GM19395 (cell line): ENCODE measurements around the gene HCN1.
"Not testable (repeated sequence)": the region's sequence is repeated elsewhere in the genome, so short reads cannot be mapped to it uniquely, and the experiment has no call there.

Experiments
- ATAC-seq: cut with Tn5 transposase; IDR thresholded peaks from one replicate; pipeline ENCODE4 v1.9.1; 2021; ENCODE audit warnings: mild to moderate bottlenecking, moderate library complexity; ENCODE audit not compliant: unreplicated experiment

Gene HCN1

DNA sequence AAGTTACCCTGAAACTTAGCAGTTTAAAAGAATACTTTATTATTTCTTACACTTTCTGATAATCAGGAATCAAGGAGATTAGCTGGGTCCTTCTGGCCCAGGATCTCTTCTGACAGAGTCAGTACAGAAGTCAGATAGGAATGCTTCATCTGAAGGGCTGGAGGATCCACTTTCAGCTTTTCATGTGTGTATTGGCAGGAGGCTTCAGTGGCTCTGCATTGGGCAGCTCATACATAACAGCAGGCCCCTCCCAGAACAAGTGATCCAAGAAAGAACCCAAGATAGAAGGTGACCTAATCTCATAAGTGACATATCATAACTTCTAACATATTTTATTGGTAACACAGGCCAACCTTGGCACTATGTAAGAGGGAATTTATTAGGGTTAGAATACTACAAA is 258.4 kb downstream of the HCN1 start:
- ATAC-seq, result no peak

DNA sequence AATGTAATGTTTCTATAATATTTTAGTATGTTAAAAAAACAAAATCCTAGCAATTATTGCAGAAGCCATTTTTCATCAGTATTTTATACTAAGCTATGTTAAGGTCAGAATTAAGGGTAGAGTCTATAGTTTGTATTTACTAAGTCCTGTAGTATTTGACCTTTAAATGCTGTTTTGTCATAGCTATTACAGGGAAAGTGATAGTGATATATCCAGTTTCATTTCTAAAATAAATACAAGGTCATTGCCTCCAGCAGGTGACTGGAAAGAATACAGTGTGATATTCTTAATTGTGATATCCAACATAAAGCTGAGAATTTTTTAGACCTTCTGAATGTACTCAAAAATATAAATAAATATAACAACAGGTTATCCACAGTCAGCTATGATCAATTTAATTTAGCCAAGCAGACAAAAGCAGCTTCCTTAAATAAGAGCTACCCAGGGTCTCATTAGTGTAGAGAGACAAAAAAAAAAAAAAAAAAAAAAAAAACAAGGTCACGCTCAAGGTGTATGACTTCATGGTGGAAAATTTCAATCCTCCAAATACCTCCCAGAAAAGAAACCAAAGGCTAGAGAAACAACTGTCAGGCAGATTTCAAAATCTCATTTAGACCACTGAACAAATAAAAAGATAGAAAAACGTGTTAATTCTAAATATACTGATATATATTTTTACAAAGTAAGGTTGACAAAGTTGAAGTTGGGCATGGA is 278.7 kb downstream of the HCN1 start:
- no peak for ATAC-seq

DNA sequence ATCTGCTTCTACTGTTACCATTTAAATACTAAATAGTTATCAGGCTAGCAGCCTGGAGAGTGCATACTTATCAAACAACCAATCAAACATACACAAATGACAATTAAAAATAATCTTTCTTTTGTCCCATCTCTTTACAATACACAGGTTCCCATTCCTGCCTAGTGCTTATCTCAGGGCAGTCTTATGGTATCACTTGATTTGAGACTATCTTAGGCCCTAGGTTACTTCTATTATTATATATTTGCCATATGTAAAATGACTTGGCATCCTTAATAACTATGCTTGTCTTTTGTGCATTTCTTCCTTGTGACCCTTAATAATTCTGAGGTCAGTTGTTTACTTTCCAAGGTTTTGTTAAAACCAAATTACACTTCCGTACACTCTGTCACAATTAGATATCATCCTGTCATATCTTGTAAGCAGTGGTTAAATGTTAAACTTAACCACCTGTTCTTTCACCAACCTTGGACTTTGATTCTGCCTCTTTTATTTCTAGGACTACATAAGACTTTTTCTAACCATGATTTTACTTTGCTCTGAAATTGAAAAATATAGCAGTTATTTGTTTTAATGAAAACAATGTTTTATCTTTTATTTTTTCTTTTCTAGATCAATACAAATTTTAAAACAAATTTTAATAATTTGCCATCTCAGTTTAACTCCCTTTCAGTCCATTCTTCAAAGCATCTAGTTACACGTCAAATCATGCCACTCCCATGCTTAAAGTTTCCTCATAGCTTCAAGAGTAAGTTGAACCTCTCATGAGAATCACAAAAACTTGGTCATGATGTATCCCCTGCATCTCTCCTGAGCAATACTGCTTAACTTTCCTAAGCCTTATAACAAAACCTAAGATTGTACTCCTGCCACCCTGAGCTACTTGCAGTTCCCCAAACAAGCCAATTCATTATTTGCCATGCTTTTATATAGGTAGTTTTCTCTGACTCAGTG is 281.3 kb downstream of the HCN1 start:
- no peak for ATAC-seq

DNA sequence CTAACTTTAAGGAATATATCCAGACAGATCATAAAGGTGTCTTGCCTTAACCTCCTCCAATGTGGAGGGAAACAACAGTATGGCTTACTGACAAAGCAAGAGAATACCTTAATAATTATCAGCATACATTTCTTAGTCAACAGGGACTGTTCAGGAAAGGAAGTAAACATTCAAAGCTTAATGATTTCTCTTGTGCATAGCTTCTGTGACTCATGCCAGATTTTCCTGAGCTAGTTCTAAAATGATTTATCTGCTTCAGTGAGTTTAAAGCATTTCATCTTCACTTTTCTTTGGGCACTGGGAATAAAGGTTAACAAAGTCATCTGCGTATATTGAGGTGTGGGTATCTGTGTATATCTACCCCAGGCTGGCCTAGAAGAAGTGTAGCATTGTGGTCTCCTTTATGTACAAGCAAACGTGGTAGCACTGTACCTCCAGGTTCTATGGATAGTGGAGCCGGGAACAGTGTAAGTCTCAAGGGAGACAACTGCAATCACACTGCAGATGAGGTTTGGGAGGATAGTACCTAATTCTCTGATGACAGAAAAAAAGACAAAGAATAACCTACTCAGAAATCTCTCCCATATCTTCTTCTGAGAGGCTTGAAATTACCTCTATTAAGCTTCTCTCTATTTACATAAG is 284.1 kb downstream of the HCN1 start:
- no peak for ATAC-seq

DNA sequence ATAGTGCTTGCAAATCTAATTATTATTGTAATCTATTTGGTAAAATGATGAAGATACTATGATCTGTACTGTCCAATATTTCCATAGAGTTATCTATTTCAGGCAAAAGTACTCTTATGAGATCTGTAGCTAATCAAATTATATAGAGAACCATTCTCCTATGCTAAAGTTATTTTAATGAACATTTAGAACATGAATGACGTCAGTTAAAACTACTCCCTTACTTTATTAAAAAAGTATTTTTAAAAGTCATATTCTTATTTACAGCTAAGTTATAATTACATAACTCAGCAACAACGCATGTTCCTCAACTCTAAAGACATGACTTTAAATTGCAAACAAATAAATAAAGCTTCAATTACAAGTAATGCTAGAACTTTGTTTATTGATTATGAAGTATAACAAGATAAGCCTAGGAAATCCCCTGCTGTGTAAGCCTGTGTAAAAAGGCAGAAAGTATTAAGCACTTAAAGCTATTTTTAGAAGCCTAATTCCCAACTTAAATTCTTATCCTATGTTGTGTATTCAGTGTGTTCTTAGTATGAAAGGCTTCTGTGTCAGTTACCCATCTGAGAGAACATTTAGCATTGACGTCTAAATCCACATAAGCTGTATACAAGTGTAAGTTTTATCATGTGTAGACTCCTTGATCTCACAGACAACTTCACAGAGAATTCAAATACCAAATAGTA is 285.7 kb downstream of the HCN1 start:
- ATAC-seq, result no peak

DNA sequence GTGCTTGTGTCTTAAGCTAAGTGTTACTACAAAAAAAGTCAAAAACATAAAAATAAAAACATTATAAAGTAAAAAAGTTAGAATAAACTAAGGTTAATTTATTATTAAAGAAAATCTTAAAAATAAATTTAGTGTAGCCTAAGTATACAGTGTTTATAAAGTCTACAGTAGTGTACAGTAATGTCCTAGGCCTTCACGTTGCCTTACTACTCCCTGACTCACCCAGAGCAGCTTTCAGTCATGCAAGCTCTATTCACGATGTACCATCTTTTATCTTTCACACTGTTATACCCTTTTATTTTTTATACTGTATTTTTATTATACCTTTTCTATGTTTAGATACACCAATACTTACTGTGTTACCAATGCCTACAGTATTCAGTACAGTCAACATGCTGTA is 288.1 kb downstream of the HCN1 start:
- ATAC-seq, result no peak

DNA sequence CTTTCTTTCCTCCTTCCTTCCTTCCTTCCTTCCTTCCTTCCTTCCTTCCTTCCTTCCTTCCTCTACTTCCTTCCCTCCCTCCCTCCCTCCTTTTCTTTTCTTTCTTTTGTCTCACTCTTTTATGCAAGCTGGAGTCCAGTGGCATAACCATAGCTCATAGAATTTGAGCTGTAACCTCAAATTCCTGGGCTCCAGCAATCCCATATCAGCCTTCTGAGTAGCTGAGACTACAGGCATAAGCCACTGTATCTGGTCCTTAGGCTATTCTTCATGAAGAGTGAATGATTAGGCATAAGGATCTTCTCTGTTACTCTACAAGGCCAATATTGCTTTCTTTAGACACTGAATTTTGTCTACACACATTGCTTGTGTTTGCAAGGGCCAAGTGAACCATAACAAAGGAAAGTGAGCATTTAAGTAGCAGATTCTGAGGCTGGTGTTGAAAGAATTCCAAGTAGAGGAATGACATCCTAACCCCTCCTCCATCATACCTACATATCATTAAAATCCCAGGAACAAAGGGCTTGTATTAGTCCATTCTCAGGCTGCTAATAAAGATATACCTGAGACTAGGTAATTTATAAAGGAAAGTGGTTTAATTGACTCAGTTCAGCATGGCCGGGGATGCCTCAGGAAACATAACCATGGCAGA is 293.2 kb downstream of the HCN1 start:
- ATAC-seq, result no peak

DNA sequence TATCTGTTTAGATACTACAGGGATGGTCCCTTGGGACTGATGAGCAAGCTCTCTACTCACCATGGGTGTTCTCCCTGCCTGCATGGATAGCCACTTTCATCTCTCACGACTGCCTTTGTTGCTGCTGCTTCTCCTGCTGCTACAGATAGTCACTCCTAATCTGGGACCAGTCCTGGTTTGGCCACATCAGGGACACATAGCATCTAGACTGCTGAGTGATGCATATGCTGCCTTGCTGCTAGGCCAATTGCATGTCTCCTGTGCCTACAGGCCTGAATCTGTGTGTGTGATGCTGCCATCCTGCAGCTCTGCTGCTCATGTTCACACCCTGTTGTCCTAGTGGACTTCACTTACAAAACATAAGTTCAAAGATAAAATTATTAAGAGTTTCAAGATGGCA is 297.1 kb downstream of the HCN1 start:
- ATAC-seq, result no peak

DNA sequence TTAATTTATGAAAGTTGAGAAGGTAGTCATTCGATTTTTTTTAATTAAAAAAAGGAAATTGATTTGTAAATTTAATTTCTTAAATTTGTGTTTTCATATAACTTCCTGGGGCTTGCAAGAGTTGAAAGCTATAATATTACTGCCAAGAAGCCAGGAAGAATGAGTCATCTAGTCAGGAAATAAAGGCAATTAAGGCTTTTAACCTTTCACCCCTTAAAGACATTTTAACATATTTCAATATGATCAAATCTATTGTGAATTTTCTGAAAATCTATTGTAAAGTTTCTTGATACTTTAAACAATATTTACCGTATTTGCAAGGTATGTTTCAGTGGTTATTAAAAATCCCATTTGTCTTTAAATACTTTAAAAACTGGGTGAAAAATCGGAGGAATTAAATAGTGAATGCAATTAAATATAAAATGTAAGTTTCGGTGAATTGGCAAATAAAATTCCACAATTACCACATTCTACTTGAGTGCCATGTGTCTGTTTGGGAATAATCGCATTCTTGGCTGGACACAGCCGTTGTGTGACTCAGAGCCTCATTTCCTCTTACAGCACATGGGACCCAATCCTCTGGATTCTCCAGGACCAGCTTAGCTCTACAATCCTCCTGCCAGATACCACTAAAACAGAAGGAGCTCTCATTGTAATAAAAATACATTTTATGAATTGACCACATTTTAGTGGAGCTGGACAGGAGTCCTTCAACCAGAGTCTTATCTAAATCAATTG is 310.7 kb downstream of the HCN1 start:
- ATAC-seq, result no peak

DNA sequence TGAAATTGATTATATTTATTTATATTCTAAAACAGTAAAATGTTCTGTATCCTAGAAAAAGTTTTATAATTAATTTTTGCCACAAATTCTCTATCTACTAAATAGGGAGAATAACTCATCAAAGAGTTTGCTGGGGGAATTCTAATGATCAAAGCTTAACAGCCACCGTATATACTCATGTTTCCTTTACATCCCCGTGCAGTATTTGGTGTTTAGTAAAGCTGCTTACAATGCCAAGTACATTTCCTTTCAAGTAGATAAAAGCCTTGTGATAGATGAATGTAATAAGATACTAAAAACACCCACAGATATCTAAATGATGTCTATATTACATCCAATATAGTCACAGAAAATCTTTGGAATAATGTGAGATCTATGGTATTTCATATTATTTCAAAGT is 312.2 kb downstream of the HCN1 start:
- no peak for ATAC-seq

DNA sequence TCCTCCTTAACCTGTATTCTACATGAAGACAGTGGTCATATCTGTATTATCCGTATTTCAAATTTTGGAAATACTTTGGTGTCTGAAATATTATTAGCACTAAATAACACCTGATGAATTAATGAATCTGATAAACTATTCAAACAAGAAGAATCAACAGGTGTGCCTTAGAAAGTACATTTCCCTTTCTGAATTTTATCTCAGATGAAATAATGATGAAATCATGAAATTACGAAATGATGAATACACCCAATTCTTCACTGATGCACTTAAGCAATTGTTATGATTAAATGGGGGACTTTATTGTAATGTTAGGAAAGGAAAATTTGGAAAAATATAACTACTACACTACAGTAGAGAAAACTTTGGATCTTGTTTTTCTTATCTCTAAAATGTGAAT is 313.6 kb downstream of the HCN1 start:
- no peak for ATAC-seq

DNA sequence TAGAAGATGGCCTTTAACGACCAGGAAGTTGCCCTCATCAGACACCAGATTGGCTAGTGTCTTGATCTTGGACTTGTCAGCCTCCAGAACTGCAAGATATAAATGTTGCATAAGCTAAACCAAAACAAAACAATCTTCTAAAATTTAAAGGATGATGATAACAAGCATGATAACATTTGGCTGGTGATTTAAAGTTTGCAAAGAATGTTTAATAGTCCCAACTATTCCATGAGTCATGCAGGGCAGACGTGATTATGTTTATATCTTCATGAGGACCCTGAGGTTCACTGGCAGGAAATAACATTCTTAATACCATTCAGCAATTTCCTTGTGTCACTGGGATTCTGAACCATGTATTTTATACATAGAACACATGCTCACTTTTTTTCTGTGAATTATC is 319.8 kb downstream of the HCN1 start:
- ATAC-seq, result no peak

DNA sequence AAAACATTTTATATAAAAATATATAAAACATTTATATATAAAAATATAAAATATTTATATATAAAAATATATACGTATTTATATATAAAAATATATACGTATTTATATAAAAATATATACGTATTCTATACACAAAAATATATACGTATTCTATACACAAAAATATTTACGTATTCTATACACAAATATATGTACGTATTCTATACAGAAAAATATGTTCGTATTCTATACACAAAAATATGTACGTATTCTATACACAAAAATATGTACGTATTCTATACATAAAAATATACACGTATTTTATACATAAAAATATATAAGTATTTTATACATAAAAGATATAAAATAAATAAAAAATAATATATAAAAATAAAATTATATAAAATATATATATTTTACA is 323.6 kb downstream of the HCN1 start:
- no peak for ATAC-seq

DNA sequence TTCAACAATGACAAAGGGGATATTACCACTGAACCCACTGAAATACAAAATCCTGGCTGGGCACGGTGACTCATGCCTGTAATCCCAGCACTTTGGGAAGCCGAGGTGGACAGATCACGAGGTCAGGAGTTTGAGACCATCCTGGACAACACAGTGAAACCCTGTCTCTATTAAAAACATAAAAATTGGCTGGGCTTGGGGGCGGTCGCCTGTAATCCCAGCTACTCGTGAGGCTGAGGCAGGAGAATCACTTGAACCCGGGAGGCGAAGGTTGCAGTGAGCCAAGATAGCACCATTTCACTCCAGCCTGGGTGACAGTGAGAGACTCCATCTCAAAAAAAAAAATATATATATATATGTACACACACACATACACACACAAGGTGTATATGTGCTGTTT is 324.8 kb downstream of the HCN1 start:
- ATAC-seq, result not testable (repeated sequence)

DNA sequence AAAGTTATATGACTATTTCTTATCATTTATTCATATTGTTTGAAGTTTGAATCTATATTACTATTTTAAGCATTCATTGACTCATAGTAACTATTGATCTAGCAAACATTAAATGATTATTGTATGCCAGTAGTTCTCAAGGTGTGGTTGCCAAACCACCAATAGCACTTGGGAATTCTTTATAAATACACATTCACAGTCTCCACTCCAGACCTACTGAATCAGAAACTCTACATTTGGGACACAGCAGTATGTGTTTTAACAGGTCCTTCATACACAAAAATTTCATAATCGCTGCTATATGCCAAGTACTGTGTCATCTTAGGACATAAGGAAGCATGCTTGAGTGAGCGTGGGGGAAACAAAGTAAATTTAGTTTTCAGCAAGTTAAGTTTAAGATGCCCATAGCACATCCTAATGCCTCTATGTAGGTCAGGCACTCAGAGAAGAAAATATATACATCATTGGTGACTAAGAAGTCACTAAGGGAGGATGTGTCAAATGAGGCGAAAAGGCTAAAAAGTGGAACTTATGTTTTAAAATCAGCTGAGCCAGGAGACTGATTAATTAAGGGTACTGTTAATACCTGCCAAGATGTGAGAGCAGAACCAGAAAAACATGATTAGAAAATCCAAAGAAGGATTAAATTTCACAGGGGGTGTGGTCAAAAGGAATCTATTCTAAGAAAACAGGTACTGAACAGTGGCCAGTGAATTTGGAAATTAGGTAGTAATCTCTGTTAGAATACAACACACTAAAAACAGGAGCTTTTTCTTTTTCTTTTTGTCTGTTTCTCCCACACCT is 340.8 kb downstream of the HCN1 start:
- no peak for ATAC-seq

DNA sequence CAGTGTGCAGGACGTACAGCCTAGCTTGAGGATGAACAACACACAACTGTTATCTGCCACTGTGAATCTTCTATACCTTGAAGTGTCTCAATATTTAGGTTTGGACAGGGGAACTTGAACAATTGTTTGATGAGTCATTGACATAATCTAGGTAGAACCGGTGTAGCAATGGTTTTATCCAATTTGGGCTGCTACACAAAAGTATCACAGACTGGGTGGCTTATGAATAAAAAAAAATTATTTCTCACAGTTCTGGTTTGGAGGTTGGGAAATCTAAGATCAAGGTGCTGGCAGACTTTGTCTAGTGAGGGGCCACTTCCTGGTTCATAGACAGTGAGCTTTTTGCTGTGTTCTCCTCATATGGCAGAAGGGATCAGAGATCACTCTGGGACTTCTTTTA is 359.7 kb downstream of the HCN1 start:
- no peak for ATAC-seq

DNA sequence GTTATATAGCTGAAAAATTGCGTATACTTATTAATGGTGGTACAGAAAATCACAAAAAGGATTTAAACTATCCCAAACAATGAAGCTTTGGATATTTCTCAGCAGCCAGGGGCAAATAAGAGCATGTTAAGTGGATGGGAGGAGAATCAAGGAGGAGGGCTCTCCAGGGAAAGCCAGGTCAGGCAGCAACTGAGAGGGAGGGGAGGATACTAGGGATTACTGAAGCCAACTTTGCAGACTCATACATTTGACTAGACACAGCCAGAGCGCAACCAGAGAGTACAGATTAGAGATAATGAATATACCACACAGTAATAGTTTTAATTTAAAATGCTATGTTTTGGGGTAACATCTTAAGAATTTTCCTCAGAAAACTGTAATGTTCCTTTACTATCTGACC is 360.2 kb downstream of the HCN1 start:
- ATAC-seq, result no peak

DNA sequence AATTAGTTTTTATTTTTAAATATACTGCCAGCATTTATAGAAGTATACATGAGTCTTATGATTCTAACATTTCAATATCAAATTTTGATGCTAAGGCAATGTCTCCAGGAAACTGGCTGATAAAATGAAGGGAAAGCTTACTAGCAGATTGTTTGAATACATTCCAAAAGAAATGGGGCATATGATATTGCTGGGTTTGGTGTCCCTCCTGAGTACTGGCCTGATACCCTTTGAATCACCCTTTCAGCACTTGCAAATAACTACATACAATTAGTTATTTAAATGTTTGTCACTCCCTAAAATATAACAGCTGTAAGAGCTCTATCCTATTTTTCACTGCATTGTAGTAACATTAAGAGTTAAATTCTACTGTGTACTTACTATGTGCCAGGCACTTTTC is 360.8 kb downstream of the HCN1 start:
- no peak for ATAC-seq

DNA sequence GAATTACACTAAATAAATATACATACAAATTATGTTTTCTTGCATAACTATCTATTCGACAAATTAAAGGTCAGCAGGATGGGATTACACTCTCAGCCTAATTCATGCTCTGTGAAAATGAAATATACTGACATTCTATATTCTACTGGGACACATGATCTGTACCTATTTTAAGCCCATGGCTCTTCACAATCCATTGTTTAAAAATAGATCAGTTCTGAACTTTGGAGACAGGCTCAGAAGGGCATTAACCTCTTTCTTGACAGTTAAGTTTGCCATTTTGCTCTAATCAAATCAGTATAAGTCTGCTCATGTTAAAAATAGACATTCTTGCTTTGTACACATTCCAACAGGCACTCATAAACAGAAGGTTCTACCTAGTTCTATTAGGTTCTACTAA is 361.2 kb downstream of the HCN1 start:
- no peak for ATAC-seq
